B cell (primary cell): ENCODE measurements around the gene USP34. TPM values are rescaled to one million over a fixed set of nuclear protein-coding genes. Genes with fewer than 3 reads are reported as not detected.

ENCODE experiments used
- ATAC-seq: fragments of 200-7000 bp; cut with Tn5 transposase; one replicate; pipeline ENCODE4 v1.10.0; 2021; ENCODE audit warnings: low read depth, mild to moderate bottlenecking, moderate number of reproducible peaks, moderate library complexity
- CTCF ChIA-PET: fragments of 350-600 bp; sonication (Branson Sonifier 250); formaldehyde crosslinking; loops from one replicate; lab custom pipeline; 2021; ENCODE audit warnings: antibody characterized with exemption, inconsistent platforms; lab: Charles Lee
- POLR2A ChIA-PET: fragments of 350-600 bp; sonication (Branson Sonifier 250); formaldehyde crosslinking; loops from one replicate; lab custom pipeline; 2021; ENCODE audit warnings: antibody characterized with exemption; lab: Charles Lee
- DNase-seq: peaks from one replicate; pipeline ENCODE4 v3.0.0; 2013
- H2AFZ ChIP-seq: 2 replicates; pipeline ENCODE4 v1.6.1; 2012; ENCODE audit warnings: mild to moderate bottlenecking, low read depth, low read length; ENCODE audit not compliant: insufficient read depth, poor library complexity, severe bottlenecking
- H3K27ac ChIP-seq, 2 donors: 1 replicate in 1 of 2; 2 replicates in 1 of 2; pipeline ENCODE4 v1.5.1; 2012 to 2013; ENCODE audit warnings: low read length in 2 of 2, mild to moderate bottlenecking in 2 of 2, moderate library complexity in 1 of 2
- H3K27me3 ChIP-seq, 4 experiments: fragments of 200-600 bp in 1 of 4; sonication (generic) in 1 of 4; replicated peaks in 1 of 4; 1 replicate in 2 of 4; 2 replicates in 2 of 4; pipeline versions ENCODE4 v1.6.1 to v1.7.0; 2013 to 2016; ENCODE audit warnings: low read length in 3 of 4, mild to moderate bottlenecking in 2 of 4, mixed read lengths in 1 of 4, moderate library complexity in 1 of 4; ENCODE audit not compliant: insufficient read depth in 4 of 4, control insufficient read depth in 3 of 4; ENCODE audit errors: control extremely low read depth in 1 of 4
- H3K36me3 ChIP-seq, 2 experiments: replicated peaks in 1 of 2; 1 replicate in 1 of 2; 2 replicates in 1 of 2; pipeline versions ENCODE4 v1.6.1 to v1.7.1; 2013; ENCODE audit warnings: low read length in 1 of 2; ENCODE audit not compliant: insufficient read depth in 2 of 2, control insufficient read depth in 1 of 2; ENCODE audit errors: control extremely low read depth in 1 of 2, extremely low read depth in 1 of 2
- H3K4me1 ChIP-seq, 2 donors: fragments of 200-600 bp in 1 of 2; sonication (generic) in 1 of 2; 1 replicate in 1 of 2; 2 replicates in 1 of 2; pipeline versions ENCODE4 v1.5.1 to v1.6.1; 2013 to 2017; ENCODE audit warnings: low read length in 2 of 2; ENCODE audit not compliant: control insufficient read depth in 2 of 2, insufficient read depth in 2 of 2
- H3K4me2 ChIP-seq: replicated peaks from 2 replicates; pipeline ENCODE3; 2012; ENCODE audit warnings: mild to moderate bottlenecking, low read depth, low read length; ENCODE audit not compliant: poor library complexity, severe bottlenecking
- H3K4me3 ChIP-seq, 5 experiments: fragments of 200-600 bp in 1 of 5; sonication (generic) in 1 of 5; 1 replicate in 3 of 5; 2 replicates in 2 of 5; pipeline versions ENCODE4 v1.5.1 to v1.7.0; 2011 to 2016; ENCODE audit warnings: low read length in 4 of 5, mild to moderate bottlenecking in 4 of 5, low read depth in 2 of 5, control low read depth in 1 of 5, moderate library complexity in 1 of 5; ENCODE audit not compliant: insufficient read depth in 1 of 5; ENCODE audit errors: control extremely low read depth in 1 of 5, extremely low read depth in 1 of 5
- H3K79me2 ChIP-seq: fragments of 200-600 bp; sonication (generic); one replicate; pipeline ENCODE4 v1.6.0; 2016; ENCODE audit warnings: low read length; ENCODE audit not compliant: control insufficient read depth, insufficient read depth
- H3K9ac ChIP-seq: fragments of 200-600 bp; sonication (generic); 2 replicates; pipeline ENCODE4 v1.6.1; 2017; ENCODE audit warnings: mild to moderate bottlenecking, low read length, moderate library complexity
- H3K9me3 ChIP-seq, 3 donors: one replicate each; pipeline versions ENCODE4 v1.6.1 to v1.7.1; 2013; ENCODE audit warnings: low read length in 2 of 3; ENCODE audit not compliant: control insufficient read depth in 2 of 3, insufficient read depth in 1 of 3; ENCODE audit errors: control extremely low read depth in 1 of 3
- H4K20me1 ChIP-seq: 2 replicates; pipeline ENCODE4 v1.6.0; 2012; ENCODE audit warnings: mild to moderate bottlenecking, low read length; ENCODE audit not compliant: insufficient read depth, control insufficient read depth, poor library complexity, severe bottlenecking
- H3K27ac Mint-ChIP-seq: one replicate; pipeline ENCODE4 v1.8.0; 2021; ENCODE audit warnings: mixed read lengths
- H3K27me3 Mint-ChIP-seq: one replicate; pipeline ENCODE4 v1.8.0; 2021; ENCODE audit warnings: mixed read lengths
- H3K4me1 Mint-ChIP-seq: one replicate; pipeline ENCODE4 v1.8.0; 2021; ENCODE audit warnings: mixed read lengths
- H3K4me3 Mint-ChIP-seq: one replicate; pipeline ENCODE4 v1.8.0; 2021; ENCODE audit warnings: mixed read lengths
- H3K9me3 Mint-ChIP-seq: one replicate; pipeline ENCODE4 v1.8.0; 2022; ENCODE audit warnings: mixed read lengths; ENCODE audit not compliant: insufficient read depth
- EZH2 ChIP-seq: IDR thresholded peaks from 2 replicates; pipeline ENCODE4 v1.6.1; 2012; ENCODE audit warnings: borderline replicate concordance, low read depth, mild to moderate bottlenecking, moderate library complexity, low read length; ENCODE audit not compliant: insufficient read depth, poor library complexity, severe bottlenecking
- WGBS: methylation state at CpG from one replicate; pipeline ENCODE4 v1.1.5; 2013; ENCODE audit warnings: missing lambda C conversion rate; ENCODE audit not compliant: insufficient coverage; 5-methylcytosine and 5-hydroxymethylcytosine counted together
- intact Hi-C: fragments of 100-400 bp; cut with micrococcal nuclease; formaldehyde crosslinking; loops from one replicate; pipeline ENCODE4 v1.10.0; 2022
- polyA plus RNA-seq: library from polyadenylated mRNA; depleted of rRNA; stranded (reverse); fragments of >200 nt; gene quantifications from 2 replicates; pipeline ENCODE4 v1.2.3, GENCODE V29; 2012
- total RNA-seq, 2 donors: library from RNA; stranded (reverse); fragments of 120-200 nt in 1 of 2; gene quantifications; 1 replicate in 1 of 2; 2 replicates in 1 of 2; pipeline versions ENCODE4 v1.2.3 to v1.2.4, GENCODE V29; 2013 to 2022
- TF ChIP-seq, protein P1 (sequence below): fragments of 200-600 bp; IDR thresholded peaks from one replicate; pipeline ENCODE4 v1.8.0; 2022; ENCODE audit warnings: antibody characterized with exemption, mild to moderate bottlenecking

The USP34 gene
- total and polyA plus RNA-seq, 2 donors (not counting 1 experiment from before 2014, with no cell fraction given), result 70.3 to 311 TPM

DNA sequence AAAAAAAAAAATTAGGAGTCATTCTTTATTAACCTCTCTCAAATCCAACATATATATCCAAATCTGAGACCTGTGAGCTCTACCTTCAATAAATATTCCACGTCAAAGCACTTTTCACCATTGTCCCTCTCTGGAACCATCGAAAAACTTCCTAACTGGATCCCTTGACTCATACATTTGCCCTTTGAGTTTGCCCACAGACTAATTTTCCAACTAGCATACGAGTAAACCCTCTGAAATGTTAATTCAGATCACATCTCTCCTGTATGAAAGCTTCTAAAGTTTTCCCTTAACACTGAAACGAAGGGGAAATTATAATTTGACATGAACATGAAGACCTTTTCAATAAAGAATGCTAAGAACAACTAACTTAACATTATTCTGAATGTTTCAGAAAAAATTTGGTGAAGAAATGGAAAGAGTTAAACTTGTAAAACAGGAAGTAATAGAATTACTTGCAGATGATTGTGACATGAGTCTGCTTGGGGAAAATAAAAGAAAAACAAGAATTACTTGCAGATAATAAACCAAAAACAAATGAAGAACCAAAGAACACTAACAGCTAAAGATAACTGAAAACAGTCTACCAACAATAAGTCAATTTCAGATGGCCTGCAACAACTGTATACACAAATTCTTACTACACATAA is 198.3 kb downstream of the USP34 start:
- Mint-ChIP-seq H3K9me3 (no peaks in the 10 kb centered on the region), H3K4me3 (no peak overlapping the region), H3K27me3 (no peaks in the 10 kb centered on the region), H3K4me1 (no peaks in the 10 kb centered on the region), H3K27ac (no peak overlapping the region)
- no peaks in the 10 kb centered on the region for H3K79me2 ChIP-seq
- no peaks in the 10 kb centered on the region for H3K27me3 ChIP-seq
- TF ChIP-seq, protein P1, sequence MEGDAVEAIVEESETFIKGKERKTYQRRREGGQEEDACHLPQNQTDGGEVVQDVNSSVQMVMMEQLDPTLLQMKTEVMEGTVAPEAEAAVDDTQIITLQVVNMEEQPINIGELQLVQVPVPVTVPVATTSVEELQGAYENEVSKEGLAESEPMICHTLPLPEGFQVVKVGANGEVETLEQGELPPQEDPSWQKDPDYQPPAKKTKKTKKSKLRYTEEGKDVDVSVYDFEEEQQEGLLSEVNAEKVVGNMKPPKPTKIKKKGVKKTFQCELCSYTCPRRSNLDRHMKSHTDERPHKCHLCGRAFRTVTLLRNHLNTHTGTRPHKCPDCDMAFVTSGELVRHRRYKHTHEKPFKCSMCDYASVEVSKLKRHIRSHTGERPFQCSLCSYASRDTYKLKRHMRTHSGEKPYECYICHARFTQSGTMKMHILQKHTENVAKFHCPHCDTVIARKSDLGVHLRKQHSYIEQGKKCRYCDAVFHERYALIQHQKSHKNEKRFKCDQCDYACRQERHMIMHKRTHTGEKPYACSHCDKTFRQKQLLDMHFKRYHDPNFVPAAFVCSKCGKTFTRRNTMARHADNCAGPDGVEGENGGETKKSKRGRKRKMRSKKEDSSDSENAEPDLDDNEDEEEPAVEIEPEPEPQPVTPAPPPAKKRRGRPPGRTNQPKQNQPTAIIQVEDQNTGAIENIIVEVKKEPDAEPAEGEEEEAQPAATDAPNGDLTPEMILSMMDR, result no peak
- H3K4me2 ChIP-seq, result no peak overlapping the region
- no peak overlapping the region for H3K9ac ChIP-seq
- intact Hi-C loops, result no loop called here
- ChIA-PET POLR2A (no interaction called here), CTCF (interaction anchor here (0.7 kb wide), 1 partner anchor 207 kb away, joined by 3 read pairs; no protein-coding TSS in a partner anchor)
- H3K9me3 ChIP-seq, result no peaks in the 10 kb centered on the region
- no peak for ATAC-seq
- WGBS, result 100% methylated on average over 2 of the region's 4 CpGs
- no peaks in the 10 kb centered on the region for H4K20me1 ChIP-seq
- H3K4me3 ChIP-seq, result no peak overlapping the region
- H3K27ac ChIP-seq, result no peak overlapping the region
- DNase-seq, result no peak
- H3K36me3 ChIP-seq, result peaks cover 7 to 26% of the 10 kb centered on the region in 2 experiments
- no peak overlapping the region for H2AFZ ChIP-seq
- H3K4me1 ChIP-seq, result no peaks in the 10 kb centered on the region

DNA sequence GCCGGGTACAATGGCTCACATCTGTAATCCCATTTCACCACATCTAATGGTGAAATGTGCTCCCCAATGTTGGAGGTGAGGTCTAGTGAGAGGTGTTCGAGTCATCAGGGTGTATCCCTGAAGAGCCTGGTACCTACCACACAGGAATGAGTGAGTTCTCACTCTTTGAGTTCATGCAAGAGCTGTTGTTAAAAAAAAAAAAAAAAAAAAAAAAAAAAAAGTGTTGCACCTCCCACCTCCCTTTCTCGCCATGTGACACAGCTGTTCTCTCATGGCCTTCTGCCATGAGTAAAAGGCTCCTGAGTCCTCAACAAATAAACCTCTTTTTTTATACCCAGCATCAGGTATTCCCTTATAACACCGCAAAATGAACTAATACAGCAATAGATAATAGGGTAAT is 202.6 kb downstream of the USP34 start:
- no peak for TF ChIP-seq EZH2
- TF ChIP-seq, protein P1, result no peak
- H3K9me3 Mint-ChIP-seq, result no peaks in the 10 kb centered on the region
- no peaks in the 10 kb centered on the region for H3K79me2 ChIP-seq
- ATAC-seq, result no peak
- intact Hi-C loops, result no loop called here
- H3K4me1 ChIP-seq, result no peaks in the 10 kb centered on the region
- H3K9me3 ChIP-seq, result no peaks in the 10 kb centered on the region
- H3K27me3 ChIP-seq, result no peaks in the 10 kb centered on the region
- no peak for DNase-seq
- H3K9ac ChIP-seq, result no peak overlapping the region
- H3K27ac Mint-ChIP-seq, result no peak overlapping the region
- H4K20me1 ChIP-seq, result no peaks in the 10 kb centered on the region
- no peaks in the 10 kb centered on the region for H3K27me3 Mint-ChIP-seq
- no peak overlapping the region for H3K4me2 ChIP-seq
- no peaks in the 10 kb centered on the region for H3K4me1 Mint-ChIP-seq
- no CpG with 5 or more reads among the region's 4 CpGs for WGBS
- CTCF ChIA-PET, result no interaction called here
- H3K4me3 ChIP-seq, result no peak overlapping the region
- H3K27ac ChIP-seq, result no peak overlapping the region
- H3K4me3 Mint-ChIP-seq, result no peak overlapping the region
- H2AFZ ChIP-seq, result no peak overlapping the region
- peaks cover 6 to 31% of the 10 kb centered on the region in 2 experiments for H3K36me3 ChIP-seq
- POLR2A ChIA-PET, result no interaction called here
